Stimulated activated CD4-positive, alpha-beta T cell treated with anti-CD3 and anti-CD28 coated beads, Interleukin-1b, Interleukin-23, amount 100 ng/mL, for 4 hours (primary cell): ENCODE measurements around the gene CEBPG.
A peak's percentile ranks its signal among the peaks of the same experiment; 100 is the strongest.

ENCODE experiments used
- DNase-seq, 2 donors: peaks; one replicate each; pipeline ENCODE4 v3.0.0-alpha.2; 2020; ENCODE audit warnings: low read depth in 2 of 2

Gene CEBPG

DNA sequence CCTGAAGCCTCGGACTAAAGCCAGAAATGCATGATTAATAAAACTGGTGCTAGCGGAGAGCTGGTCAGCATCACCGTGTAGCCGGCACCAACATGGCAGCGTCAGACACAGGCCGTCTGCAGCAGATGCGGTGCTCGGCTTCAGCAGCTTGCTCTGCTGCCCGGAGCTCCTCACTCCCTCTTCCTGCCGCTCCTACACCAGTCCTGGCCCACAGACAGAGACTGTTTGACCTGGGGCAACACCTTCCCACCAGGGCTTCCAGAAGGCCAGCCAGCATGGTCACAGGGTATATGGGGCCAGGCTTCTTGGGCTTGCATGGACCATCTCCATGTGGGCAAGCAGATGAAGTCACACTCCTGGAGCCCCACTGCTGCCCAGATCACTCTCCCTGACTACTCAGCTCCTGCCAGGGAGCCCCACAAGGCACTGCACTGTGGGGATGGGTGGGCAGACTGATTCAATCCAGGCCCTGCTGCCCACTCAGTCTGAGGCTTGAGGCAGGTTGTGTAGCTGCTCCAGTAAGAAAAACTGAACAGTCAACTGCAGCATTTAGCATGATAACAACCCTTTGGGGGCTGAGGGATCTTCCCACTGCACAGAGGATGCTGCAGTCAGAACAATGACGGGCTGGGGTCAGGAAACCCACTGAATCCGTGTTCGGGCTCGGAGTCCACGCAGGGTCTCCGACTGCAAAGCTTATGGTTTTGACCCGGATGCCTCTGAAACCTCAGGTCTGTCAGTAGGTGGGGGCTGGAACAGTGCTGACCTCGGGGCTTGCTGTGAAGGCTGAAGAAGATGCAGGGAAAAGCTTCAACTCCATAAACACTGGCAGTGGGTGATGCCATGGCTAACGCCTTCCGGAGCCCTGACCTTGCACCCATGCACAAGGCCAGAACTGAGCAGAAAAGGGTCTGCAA is 45.6 kb downstream of the CEBPG start:
- no peak for DNase-seq

DNA sequence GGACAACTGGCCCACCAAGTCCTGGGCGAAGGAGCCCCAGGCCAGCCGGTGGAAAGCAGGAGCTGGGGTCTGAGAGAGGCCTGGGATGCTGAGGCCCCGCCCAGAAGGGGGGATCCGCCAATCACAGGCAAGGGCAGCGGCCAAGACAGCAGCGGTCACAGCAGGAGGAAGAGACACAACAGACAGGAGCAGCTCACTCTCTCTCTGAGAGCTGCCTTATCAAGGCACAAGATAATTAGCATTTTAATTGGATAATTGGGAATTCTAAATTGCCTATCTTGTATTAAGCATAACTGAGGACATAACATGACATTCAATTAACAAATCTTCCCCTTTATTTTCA is 46.2 kb downstream of the CEBPG start:
- DNase-seq = no peak

DNA sequence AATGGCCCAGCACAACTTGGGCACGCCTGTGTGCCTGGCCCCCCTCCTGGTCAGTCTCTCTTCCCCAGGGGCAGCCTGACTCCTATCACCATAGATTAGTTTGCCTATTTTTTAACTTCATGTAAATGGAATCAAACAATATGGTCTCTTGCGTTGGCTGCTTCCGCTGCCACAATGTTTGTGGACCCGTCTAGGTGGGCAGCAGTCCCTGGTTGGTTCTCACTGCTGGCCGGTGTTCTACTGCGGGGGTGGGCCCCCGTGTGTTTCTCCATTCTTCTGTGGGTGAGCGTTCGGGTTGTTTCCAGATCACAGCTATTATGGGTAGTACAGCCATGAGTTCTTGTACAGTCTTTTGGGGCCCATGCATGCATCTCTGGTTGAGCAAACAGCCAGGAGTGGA is 47.3 kb downstream of the CEBPG start:
- DNase-seq = no peak

DNA sequence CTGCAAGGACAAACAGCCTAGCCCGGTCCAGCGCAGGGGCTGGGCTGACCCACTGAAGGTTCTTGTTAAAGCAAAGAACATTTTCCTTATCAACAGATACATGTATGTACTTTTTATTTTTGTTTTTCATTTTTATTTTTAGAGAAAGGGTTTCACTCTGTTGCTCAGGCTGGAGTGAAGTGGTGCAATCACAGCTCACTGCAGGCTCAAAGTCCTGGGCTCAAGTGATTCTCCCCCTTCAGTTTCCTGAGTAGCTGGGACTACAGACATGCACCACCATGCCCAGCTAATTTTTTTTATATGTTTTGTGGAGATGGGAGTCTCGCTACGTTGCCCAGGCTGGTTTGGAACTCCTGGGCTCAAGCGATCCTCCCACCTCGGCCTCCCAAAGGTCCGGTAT is 47.9 kb downstream of the CEBPG start:
- DNase-seq = no peak

DNA sequence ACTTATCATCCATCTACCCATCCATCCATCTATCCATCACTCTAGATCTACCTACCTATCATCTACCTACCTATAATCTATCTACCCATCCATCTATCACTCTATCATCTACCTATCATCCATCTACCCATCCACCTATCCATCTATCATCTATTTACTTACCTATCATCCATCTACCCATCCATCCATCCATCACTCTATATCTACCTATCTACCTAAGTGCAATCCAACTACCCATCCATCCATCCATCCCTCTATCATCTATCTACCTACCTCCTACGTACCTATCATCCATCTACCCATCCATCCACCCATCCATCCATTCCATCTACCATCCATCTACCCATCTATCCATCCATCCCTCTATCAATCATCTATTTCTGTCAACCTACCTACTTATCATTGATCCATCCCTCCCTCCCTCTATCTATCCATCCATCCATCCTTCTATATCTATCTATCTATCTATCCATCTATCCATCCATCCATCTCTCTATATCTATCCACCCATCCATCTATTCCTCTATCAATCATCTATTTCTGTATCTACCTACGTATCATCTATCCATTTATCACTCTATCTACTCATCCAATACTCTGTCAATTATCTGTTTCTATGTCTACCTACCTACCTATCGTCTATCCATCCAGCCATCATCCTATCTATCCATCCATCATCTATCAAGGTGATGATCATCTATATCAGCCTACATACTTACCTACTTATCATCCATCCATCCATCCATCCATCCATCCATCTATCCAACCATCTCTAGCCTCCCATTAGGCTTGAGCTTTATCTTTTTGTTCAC is 49.1 kb downstream of the CEBPG start:
- DNase-seq = no peak

DNA sequence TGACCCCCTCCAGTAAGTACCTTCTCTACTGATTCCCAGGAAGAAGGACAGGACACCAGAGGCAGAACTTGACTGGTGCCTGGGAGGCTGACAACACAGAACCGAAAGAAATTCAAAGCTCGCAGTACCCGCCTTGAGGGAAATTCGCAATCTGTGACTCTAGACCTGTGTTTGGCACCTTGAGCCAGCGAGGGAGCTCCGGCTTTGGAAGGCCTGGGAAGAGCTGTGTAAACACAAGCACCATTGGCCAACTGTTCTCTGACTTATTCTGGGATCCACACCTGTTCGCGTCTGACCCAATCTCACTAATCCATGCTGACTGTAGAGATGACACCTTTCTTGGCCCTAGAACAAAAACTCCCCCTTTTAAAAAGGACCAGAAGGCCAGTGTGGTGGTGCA is 50.7 kb downstream of the CEBPG start:
- DNase-seq = no peak

DNA sequence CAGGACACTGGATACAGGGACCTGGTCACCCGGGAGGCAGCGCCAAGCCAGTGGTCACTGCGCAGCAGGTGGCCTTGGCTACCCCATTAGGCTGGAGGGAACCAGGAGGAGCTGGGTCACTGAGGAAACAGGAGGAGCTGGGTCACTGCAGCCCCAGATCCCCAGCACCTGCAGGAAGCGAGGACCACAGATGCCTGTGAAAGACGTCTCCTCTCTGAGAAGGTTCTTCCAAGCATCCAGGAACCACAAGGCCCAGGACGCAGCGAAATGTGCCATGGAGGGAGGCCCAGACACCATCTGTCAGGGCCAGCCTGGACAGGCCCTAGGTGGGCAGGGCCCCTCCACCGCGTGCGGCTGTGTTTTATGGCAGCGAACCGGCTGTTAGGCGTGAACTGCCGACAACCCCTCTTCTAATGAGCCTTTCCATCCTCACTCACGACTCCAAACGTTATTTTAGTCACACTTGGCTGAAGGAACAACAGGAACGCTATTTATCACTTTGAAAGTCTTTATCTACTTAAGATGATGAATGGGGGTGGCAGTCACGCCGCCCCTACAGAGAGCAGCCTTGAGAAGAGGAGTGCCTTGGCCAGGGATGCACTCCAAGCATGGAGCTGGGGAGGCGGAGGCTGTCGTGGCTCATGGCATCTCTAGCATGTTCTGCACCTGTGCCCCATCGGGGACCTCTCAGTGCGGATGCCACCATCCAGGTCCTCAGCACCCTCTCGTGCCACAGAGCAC is 53.3 kb downstream of the CEBPG start:
- no peak for DNase-seq

DNA sequence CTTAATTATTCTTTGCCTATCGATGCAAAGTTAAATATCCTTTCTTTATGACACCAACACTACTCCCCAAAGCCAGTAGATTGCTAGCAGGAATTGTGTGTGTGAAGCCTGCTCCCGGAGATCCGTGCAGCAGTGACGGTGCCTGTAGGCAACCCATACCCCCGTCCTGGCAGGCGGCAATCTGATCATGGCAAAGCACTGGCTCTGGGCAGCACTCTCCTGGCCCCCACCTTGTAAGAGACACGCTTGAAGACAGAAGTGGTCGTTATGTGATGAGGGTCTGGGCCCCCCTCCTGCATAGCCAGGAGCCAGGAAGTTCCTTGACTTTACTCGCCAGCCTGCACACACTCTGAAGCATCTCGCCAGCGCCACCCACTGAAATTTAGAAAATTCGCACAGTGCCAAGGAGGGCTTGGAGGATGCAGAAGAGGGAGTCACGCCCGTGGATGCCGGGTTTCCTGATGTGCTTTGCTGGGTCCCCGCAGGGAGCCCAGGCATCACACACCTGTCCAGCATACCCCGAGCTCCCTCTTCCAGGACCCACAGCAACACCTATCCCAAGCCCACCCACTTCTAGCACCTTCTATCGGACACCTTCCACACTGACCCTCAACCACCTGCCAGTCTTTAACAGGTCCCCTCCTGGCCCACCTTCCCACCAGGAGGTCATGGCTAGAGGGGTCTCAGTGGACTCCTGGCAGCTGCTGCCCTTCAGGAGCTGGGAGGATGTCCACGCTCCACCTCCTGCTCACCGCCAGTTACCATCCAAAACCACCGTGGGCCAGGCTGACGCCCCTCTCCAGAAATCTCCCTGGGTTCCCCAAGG is 54.5 kb downstream of the CEBPG start:
- DNase-seq = no peak

DNA sequence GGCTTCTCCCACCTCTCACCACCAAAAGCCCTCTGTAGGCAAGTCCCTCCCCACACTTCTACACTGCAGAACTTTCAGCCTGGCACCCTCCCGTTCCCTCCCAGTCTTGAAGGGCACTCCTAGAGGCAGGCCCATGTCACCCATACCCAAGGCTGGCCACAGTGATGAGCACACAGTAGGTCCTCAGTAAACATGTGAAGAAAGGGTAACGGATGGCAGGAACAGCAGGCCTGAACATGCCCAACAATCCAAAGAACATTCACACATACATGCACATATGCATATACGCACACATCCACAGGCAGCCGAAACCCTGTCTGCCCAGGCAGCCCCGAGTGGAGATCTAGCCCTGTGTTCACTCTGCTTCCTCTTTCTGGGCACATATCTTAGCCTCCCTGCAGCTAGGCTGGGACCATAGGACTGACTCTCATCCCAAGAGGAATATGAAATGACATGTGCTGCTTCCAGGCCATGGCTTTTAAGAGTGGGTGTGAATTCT is 55.2 kb downstream of the CEBPG start:
- no peak for DNase-seq

DNA sequence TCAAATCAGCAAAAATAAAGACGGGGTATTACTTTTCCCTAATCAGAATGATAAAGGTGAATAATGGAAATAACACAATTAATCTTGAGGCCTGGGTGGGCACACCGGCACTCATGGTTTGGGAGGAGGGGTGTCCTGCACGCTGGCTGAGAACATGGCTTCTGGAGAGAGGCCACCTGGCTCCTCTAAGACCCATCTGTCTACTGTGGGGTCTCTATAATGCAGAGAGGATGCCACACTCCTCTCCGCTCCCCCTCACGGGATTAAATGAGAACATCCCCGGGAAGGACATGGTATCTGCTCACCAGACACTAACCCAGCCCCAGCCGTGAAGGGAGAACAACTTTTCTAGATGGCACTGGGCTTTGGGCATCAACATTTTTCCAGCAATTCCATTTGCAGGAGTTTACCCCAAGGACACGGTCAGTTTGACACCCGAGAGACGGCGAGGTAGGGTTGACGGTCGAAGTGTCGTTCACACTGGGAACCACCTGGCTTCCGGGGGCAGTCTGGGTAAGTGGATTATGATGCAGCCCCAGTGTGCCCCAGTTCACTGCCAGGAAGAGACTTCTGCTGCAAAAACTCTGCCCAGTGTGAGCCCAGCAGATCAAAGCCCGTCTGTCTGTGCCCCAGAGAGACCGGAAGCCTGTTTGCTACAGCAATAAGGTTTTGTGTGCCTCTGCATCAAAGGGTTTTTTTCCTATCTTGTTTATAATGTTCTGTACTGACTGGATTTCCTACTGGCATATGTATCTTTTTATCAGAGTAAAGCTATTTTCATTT is 56.6 kb downstream of the CEBPG start:
- no peak for DNase-seq

DNA sequence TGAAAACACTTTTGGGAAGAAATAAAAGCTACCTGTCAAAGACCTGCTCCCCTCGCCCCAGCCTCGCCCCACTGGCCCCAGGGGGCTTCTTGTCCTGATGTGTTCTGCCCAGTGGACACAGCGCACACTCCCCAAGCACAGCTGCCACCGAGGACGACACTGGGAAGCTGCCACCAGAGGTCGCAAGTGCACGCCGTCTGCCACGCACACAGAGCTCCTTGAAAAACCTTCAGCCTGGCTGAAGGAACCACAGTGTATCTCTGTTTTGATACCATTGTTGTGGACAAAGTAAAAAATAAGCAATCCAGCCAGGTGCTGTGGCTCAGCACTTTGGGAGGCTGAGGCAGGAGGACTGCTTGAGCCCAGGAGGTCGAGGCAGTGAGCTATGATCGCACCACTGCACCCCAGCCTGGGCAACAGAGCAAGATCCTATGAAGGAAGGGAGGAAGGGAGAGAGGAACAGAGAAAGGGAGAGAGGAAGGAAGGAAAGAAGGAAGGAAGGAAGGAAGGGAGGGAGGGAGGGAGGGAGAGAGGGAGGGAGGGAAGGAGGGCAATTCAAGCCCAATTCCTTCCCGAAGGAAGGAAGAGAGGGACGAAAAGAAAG is 57.3 kb downstream of the CEBPG start:
- peak; percentile 46 to 55 for DNase-seq

DNA sequence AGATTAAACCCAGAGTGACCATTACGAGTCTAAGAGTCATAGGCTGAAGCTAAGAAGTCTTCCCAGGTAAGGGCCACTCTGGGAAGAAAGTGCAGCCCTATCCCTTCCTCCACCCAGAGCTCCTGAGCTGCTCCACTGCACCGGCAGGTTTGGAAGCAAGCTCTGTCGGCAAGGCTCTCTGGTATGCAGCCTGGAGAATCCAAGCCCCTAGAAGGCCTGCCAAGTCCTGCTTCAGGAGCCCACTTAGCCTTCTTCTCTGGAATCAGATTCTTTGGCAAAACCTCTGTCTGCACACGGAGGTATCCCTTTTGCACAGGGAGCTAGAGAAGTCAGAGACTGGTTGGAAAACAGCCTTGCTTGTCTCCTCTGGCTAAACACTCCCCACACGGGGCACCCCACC is 58.5 kb downstream of the CEBPG start:
- DNase-seq = no peak
